Sigmoid colon (tissue), 7 donors: Measurements from ENCODE around the gene KSR1. TPM values are rescaled to one million over a fixed set of nuclear protein-coding genes. Genes with fewer than 3 reads are reported as not detected.

Source experiments
- DNase-seq: peaks from one replicate; pipeline ENCODE4 v3.0.0-alpha.2; 2019
- H3K27ac ChIP-seq, 4 donors: fragments of 200-600 bp; sonication (generic); one replicate each; pipeline ENCODE4 v1.5.1; 2016 to 2019; ENCODE audit warnings: mild to moderate bottlenecking in 1 of 4
- H3K27me3 ChIP-seq, 3 donors: fragments of 200-600 bp; sonication (generic); one replicate each; pipeline ENCODE4 v1.5.1; 2019; ENCODE audit warnings: mild to moderate bottlenecking in 1 of 3
- H3K36me3 ChIP-seq, 4 donors: fragments of 200-600 bp; sonication (generic); one replicate each; pipeline ENCODE4 v1.5.1; 2016 to 2019
- H3K4me1 ChIP-seq, 4 donors: fragments of 200-600 bp; sonication (generic); one replicate each; pipeline ENCODE4 v1.5.1; 2017 to 2019
- H3K4me3 ChIP-seq, 4 donors: fragments of 200-600 bp; sonication (generic); one replicate each; pipeline ENCODE4 v1.5.1; 2017 to 2019; ENCODE audit warnings: mild to moderate bottlenecking in 2 of 4, moderate library complexity in 1 of 4
- H3K9me3 ChIP-seq, 4 donors: fragments of 200-600 bp in 3 of 4; sonication (generic) in 3 of 4; one replicate each; pipeline versions ENCODE4 v1.5.1 to v1.6.1; 2013 to 2019
- CTCF ChIP-seq, 4 experiments: fragments of 450-650 bp in 3 of 4; fragments of 200-600 bp in 1 of 4; IDR thresholded peaks; one replicate each; pipeline ENCODE4 v1.5.1; 2016 to 2019; ENCODE audit warnings: antibody characterized with exemption in 4 of 4, mild to moderate bottlenecking in 3 of 4, moderate library complexity in 2 of 4
- EP300 ChIP-seq, 4 donors: sonication (generic); formaldehyde crosslinking; IDR thresholded peaks; one replicate each; pipeline ENCODE4 v1.6.1; 2017; ENCODE audit warnings: antibody characterized with exemption in 4 of 4
- POLR2A ChIP-seq, 2 donors: fragments of 450-650 bp; IDR thresholded peaks; one replicate each; pipeline ENCODE4 v1.6.1; 2016; ENCODE audit warnings: antibody characterized with exemption in 2 of 2, mild to moderate bottlenecking in 2 of 2, moderate library complexity in 2 of 2
- POLR2AphosphoS5 ChIP-seq, 4 donors: sonication (generic); formaldehyde crosslinking; IDR thresholded peaks; one replicate each; pipeline ENCODE4 v1.6.1; 2017; ENCODE audit warnings: antibody characterized with exemption in 4 of 4
- WGBS, 2 donors: extraction: QIAGEN DNeasy Blood & Tissue Kit; methylation state at CpG; one replicate each; pipeline ENCODE4 v1.1.7; 2013; 5-methylcytosine and 5-hydroxymethylcytosine counted together
- intact Hi-C: fragments of 100-400 bp; cut with DNase I; formaldehyde crosslinking; loops from one replicate; pipeline ENCODE4 v1.15.1; 2023
- polyA plus RNA-seq, 3 donors: library from polyadenylated mRNA; stranded (reverse); fragments of 200-250 nt; gene quantifications; one replicate each; pipeline ENCODE4 v1.2.3, GENCODE V29; 2013
- total RNA-seq, 4 donors: library from RNA; depleted of rRNA; stranded (reverse); fragments of >200 nt; gene quantifications; one replicate each; pipeline ENCODE4 v1.1.0, GENCODE V29; 2016
- donor health status: healthy with polysubstance abuse.
- donor health status: Bipolar disorder and iron deficiency.
- donor health status: healthy.

Gene KSR1
- total and polyA plus RNA-seq, 7 donors: 4.2 to 25.8 (median 18.2) TPM

DNA sequence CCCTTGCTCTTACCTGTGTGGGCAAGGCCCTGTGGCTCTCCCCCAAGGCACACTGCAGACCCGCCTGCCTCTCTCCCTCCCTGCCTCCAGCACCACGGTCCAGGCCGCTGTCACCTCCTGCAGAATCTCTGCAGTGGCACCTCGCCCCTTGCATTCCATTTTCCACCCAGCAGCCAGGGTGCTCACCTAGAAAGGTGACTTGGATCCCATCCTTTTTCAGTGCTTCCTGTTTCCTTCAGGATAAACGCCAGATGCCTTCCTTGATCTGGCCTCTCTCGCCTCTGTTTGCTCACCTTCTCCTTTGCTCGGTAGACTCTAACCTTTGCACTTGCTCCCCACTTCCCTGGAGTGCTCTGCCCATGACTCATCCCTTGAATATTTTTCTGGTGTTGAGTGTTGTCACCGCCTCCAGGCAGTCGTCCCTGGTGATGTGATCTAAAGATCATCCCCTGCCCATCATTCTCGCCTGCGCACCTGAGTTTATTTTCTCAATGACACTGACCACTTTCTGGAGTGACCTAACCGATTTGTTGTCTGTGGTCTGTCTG, 95.5 kb downstream of the KSR1 start:
- WGBS, 2 donors: 43 to 73% methylated on average over 12 of the region's 12 CpGs

DNA sequence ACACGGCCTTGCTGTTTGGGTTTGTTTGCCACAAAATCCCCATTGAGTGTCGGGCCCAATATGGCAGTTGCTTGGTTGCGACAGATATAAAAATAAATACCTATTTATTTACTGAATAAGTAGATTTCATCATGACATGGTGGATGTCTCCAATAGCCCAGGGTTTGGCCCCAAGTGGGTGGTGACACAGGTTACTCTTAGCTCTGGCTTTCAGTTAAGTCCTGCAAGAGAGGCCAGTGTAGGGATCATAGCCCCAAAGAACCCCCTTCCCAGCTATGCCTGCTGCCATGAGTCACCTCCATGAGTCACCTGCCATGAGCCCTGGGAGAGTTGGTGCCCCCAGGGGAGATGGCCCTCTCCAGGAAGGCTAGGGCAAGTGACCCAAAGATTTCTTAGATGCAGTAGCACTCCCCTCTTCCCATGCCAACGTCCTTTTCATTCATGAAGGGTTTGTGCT, 96.1 kb downstream of the KSR1 start:
- WGBS, 2 donors: 90 to 95% methylated on average over 4 of the region's 4 CpGs
- TF ChIP-seq CTCF (IDR thresholded peaks at IDR 0.05) (no peak), POLR2A (IDR thresholded peaks at IDR 0.05) (no peak), EP300 (IDR thresholded peaks at IDR 0.05) (no peak), POLR2AphosphoS5 (IDR thresholded peaks at IDR 0.05) (no peak)
- Histone ChIP-seq H3K27ac (no peak overlapping the region), H3K4me1 (peaks cover 0 to 32% (median 25%) of the 10 kb centered on the region in 4 donors), H3K4me3 (no peak overlapping the region), H3K27me3 (no peaks in the 10 kb centered on the region), H3K9me3 (no peaks in the 10 kb centered on the region), H3K36me3 (peaks cover 0 to 6% (median 0%) of the 10 kb centered on the region in 4 donors)
- intact Hi-C loops: no loop called here
- DNase-seq: no peak

More for the DNA sequence above, 95.5 kb downstream of the KSR1 start:
- Histone ChIP-seq H3K27me3 (no peaks in the 10 kb centered on the region), H3K9me3 (no peaks in the 10 kb centered on the region), H3K27ac (no peak overlapping the region), H3K4me1 (peaks cover 0 to 32% (median 25%) of the 10 kb centered on the region in 4 donors), H3K4me3 (no peak overlapping the region), H3K36me3 (peaks cover 0 to 6% (median 0%) of the 10 kb centered on the region in 4 donors)
- intact Hi-C loops: no loop called here
- no peak for DNase-seq
- TF ChIP-seq CTCF (IDR thresholded peaks at IDR 0.05): no peak
- no peak for TF ChIP-seq POLR2A (IDR thresholded peaks at IDR 0.05)
- no peak for TF ChIP-seq POLR2AphosphoS5 (IDR thresholded peaks at IDR 0.05)
- no peak for TF ChIP-seq EP300 (IDR thresholded peaks at IDR 0.05)

DNA sequence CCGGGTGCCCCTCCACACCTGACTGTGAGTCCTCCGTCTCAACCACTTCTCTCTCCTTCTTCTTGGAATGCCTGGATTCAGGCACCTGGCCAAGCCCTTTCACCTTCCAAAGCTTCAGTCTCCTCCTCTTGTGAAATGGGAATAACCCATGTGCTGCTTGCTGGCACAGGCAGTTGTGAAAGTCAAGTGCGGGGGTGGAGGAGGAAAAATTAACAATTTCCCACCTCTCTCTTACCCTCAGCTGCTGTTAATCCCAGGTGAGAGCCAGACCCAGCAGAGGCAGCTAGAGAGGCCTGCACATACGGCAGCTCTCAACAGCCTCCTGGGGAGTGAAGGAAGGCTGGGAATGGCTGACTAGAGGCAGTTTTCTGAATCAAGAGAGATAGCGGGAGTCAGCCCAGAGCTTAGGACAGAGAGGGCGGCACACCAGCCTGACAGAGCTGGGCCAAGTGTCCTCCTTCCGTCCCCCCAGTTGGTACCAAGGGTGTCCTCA, 96.8 kb downstream of the KSR1 start:
- no peaks in the 10 kb centered on the region for H3K27me3 ChIP-seq
- peak overlapping the region in 3 of 4 donors; percentile 20 to 55 (median 37) for H3K27ac ChIP-seq
- no peaks in the 10 kb centered on the region for H3K9me3 ChIP-seq
- intact Hi-C loops: no loop called here
- WGBS, 2 donors: 76 to 86% methylated on average over 7 of the region's 7 CpGs
- H3K4me1 ChIP-seq: peaks cover 0 to 32% (median 25%) of the 10 kb centered on the region in 4 donors
- TF ChIP-seq POLR2AphosphoS5 (IDR thresholded peaks at IDR 0.05): no peak
- TF ChIP-seq CTCF (IDR thresholded peaks at IDR 0.05): no peak
- no peak for DNase-seq
- peaks cover 0 to 6% (median 0%) of the 10 kb centered on the region in 4 donors for H3K36me3 ChIP-seq
- H3K4me3 ChIP-seq: no peak overlapping the region

DNA sequence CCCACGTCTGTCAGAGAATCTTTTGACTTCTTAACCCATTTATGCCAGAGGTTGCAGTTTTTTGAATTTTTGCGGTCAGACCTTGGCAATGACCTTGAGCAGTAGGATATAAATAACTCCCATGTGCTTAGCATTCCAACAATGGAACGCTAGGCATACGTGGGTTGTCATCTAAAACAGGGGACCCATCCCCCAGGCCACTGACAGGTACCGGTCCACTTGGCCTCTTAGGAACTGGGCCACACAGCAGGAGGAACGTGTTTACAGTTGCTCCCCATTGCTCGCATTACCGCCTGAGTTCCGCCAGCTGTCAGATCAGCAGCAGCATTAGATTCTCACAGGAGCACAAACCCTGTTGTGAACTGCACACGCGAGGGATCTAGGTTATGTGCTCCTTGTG, 97.9 kb downstream of the KSR1 start:
- Histone ChIP-seq H3K4me3 (no peak overlapping the region), H3K36me3 (peaks cover 0 to 6% (median 0%) of the 10 kb centered on the region in 4 donors), H3K9me3 (no peaks in the 10 kb centered on the region), H3K4me1 (peaks cover 0 to 32% (median 26%) of the 10 kb centered on the region in 4 donors), H3K27ac (peak overlapping the region in 3 of 4 donors; percentile 20 to 55 (median 37)), H3K27me3 (no peaks in the 10 kb centered on the region)
- intact Hi-C loops: no loop called here
- no peak for DNase-seq
- TF ChIP-seq POLR2AphosphoS5 (IDR thresholded peaks at IDR 0.05): peak in 1 of 4 donors; percentile 22
- TF ChIP-seq POLR2A (IDR thresholded peaks at IDR 0.05): no peak
- WGBS, 2 donors: 88 to 90% methylated on average over 11 of the region's 11 CpGs

DNA sequence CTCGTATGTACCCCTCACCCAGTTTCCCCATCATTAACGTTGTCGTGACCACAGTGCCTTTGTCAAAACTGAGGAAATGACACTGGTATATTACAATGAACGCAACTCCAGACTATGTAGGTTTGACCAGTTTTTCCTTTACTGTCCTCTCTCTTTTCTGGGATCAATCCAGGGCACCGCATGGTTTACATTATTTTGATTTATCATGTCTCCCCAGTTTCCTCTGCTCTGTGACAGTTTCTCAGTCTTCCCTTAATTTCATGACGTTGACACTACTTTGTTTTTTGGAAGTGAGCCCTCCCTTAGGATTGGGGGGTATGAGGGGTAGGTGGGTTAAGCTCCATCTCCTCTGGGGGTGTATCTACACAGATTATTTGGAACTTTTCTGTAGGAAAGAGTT, 98.7 kb downstream of the KSR1 start:
- TF ChIP-seq EP300 (IDR thresholded peaks at IDR 0.05) (no peak), POLR2AphosphoS5 (IDR thresholded peaks at IDR 0.05) (no peak), POLR2A (IDR thresholded peaks at IDR 0.05) (no peak), CTCF (IDR thresholded peaks at IDR 0.05) (no peak)
- no peaks in the 10 kb centered on the region for H3K27me3 ChIP-seq
- WGBS, 2 donors: 83 to 88% methylated on average over 6 of the region's 6 CpGs
- DNase-seq: no peak
- H3K27ac ChIP-seq: no peak overlapping the region
- H3K36me3 ChIP-seq: peaks cover 0 to 6% (median 0%) of the 10 kb centered on the region in 4 donors
- H3K9me3 ChIP-seq: no peaks in the 10 kb centered on the region
- peaks cover 0 to 37% (median 32%) of the 10 kb centered on the region in 4 donors for H3K4me1 ChIP-seq
- intact Hi-C loops: no loop called here
- no peak overlapping the region for H3K4me3 ChIP-seq
